Trophoblast cell (in vitro differentiated cells and primary cell): ENCODE results near the gene PHOX2A.

Source experiments
- DNase-seq, 2 donors: peaks; one replicate each; pipeline ENCODE4 v3.0.0-alpha.2; 2016
- H2AFZ ChIP-seq: 2 replicates; pipeline ENCODE4 v1.6.1; 2013; ENCODE audit warnings: low read length, moderate library complexity, mild to moderate bottlenecking; ENCODE audit not compliant: insufficient read depth, poor library complexity
- H2AK5ac ChIP-seq: 2 replicates; pipeline ENCODE4 v1.6.1; 2013; ENCODE audit warnings: mild to moderate bottlenecking, low read length
- H2BK120ac ChIP-seq: 2 replicates; pipeline ENCODE4 v1.6.1; 2013; ENCODE audit warnings: low read length, mild to moderate bottlenecking, moderate library complexity; ENCODE audit not compliant: insufficient read depth, poor library complexity
- H2BK12ac ChIP-seq: 2 replicates; pipeline ENCODE4 v1.6.1; 2013; ENCODE audit warnings: mild to moderate bottlenecking, low read length, moderate library complexity
- H2BK5ac ChIP-seq: 2 replicates; pipeline ENCODE4 v1.6.1; 2013; ENCODE audit warnings: low read length, low read depth, moderate library complexity, mild to moderate bottlenecking; ENCODE audit not compliant: poor library complexity
- H3K14ac ChIP-seq: 2 replicates; pipeline ENCODE4 v1.6.1; 2013; ENCODE audit warnings: mild to moderate bottlenecking, low read length
- H3K18ac ChIP-seq: 2 replicates; pipeline ENCODE4 v1.6.1; 2013; ENCODE audit warnings: mild to moderate bottlenecking, low read length
- H3K23ac ChIP-seq: 2 replicates; pipeline ENCODE4 v1.6.1; 2013; ENCODE audit warnings: low read length
- H3K27ac ChIP-seq: 2 replicates; pipeline ENCODE4 v1.5.1; 2013; ENCODE audit warnings: low read depth, mild to moderate bottlenecking, inconsistent platforms, low read length, moderate library complexity
- H3K27me3 ChIP-seq: 2 replicates; pipeline ENCODE4 v1.6.1; 2013; ENCODE audit warnings: inconsistent platforms, mild to moderate bottlenecking, low read length, moderate library complexity; ENCODE audit not compliant: insufficient read depth
- H3K36me3 ChIP-seq, 2 experiments: 1 replicate in 1 of 2; 2 replicates in 1 of 2; pipeline ENCODE4 v1.6.1; 2013; ENCODE audit warnings: low read length in 2 of 2, mild to moderate bottlenecking in 2 of 2, moderate library complexity in 1 of 2; ENCODE audit not compliant: insufficient read depth in 2 of 2, control insufficient read depth in 1 of 2
- H3K4ac ChIP-seq: 2 replicates; pipeline ENCODE4 v1.6.1; 2013; ENCODE audit warnings: low read depth, mild to moderate bottlenecking, low read length, moderate library complexity
- H3K4me1 ChIP-seq, 2 experiments: 1 replicate in 1 of 2; 2 replicates in 1 of 2; pipeline ENCODE4 v1.6.1; 2013; ENCODE audit warnings: low read length in 2 of 2, mild to moderate bottlenecking in 2 of 2, moderate library complexity in 1 of 2; ENCODE audit not compliant: insufficient read depth in 2 of 2, control insufficient read depth in 1 of 2
- H3K4me2 ChIP-seq: 2 replicates; pipeline ENCODE4 v1.6.1; 2013; ENCODE audit warnings: inconsistent platforms, mild to moderate bottlenecking, low read length, moderate library complexity
- H3K4me3 ChIP-seq: 2 replicates; pipeline ENCODE4 v1.5.1; 2013; ENCODE audit warnings: mild to moderate bottlenecking, low read depth, low read length, inconsistent platforms
- H3K79me1 ChIP-seq: one replicate; pipeline ENCODE4 v1.6.1; 2013; ENCODE audit warnings: low read length
- H3K79me2 ChIP-seq: 2 replicates; pipeline ENCODE4 v1.6.1; 2013; ENCODE audit warnings: low read length, mild to moderate bottlenecking; ENCODE audit not compliant: control insufficient read depth, insufficient read depth, poor library complexity
- H3K9ac ChIP-seq: 2 replicates; pipeline ENCODE4 v1.6.1; 2013; ENCODE audit warnings: mild to moderate bottlenecking, low read length
- H3K9me3 ChIP-seq: 2 replicates; pipeline ENCODE4 v1.6.1; 2013; ENCODE audit warnings: low read depth, mild to moderate bottlenecking, control low read depth, inconsistent platforms, low read length; ENCODE audit not compliant: insufficient read depth
- H4K12ac ChIP-seq: 2 replicates; pipeline ENCODE4 v1.6.1; 2013; ENCODE audit warnings: low read depth, mild to moderate bottlenecking, low read length, moderate library complexity
- H4K8ac ChIP-seq: 2 replicates; pipeline ENCODE4 v1.6.1; 2013; ENCODE audit warnings: low read depth, mild to moderate bottlenecking, low read length, moderate library complexity
- H4K91ac ChIP-seq: one replicate; pipeline ENCODE4 v1.6.1; 2013; ENCODE audit warnings: low read depth, mild to moderate bottlenecking, low read length, moderate library complexity
- WGBS: extraction: QIAGEN DNeasy Blood & Tissue Kit; methylation state at CpG from one replicate; pipeline ENCODE4 v1.1.7; 2013; ENCODE audit warnings: missing lambda C conversion rate; ENCODE audit not compliant: insufficient read length, insufficient coverage; ENCODE audit errors: extremely low coverage; 5-methylcytosine and 5-hydroxymethylcytosine counted together

Gene PHOX2A

GRCh38 chr11:72217841-72218240 is 26.1 kb downstream of the PHOX2A start:
- Histone ChIP-seq H3K9me3 (peaks cover 2% of the 10 kb centered on the region), H3K36me3 (no peaks in the 10 kb centered on the region), H2BK120ac (no peak overlapping the region), H2AFZ (no peak overlapping the region), H3K18ac (no peak overlapping the region), H3K14ac (no peak overlapping the region), H3K4me2 (no peak overlapping the region), H3K79me2 (no peaks in the 10 kb centered on the region), H3K27me3 (no peaks in the 10 kb centered on the region), H3K27ac (no peak overlapping the region), H2AK5ac (no peak overlapping the region), H4K91ac (no peak overlapping the region), H3K4ac (no peak overlapping the region), H4K8ac (no peak overlapping the region), H4K12ac (no peak overlapping the region), H3K4me3 (no peak overlapping the region), H3K23ac (no peak overlapping the region), H3K4me1 (peaks cover 11 to 12% of the 10 kb centered on the region in 2 experiments), H3K9ac (no peak overlapping the region), H3K79me1 (peaks cover 3% of the 10 kb centered on the region), H2BK12ac (no peak overlapping the region), H2BK5ac (no peak overlapping the region)
- no CpG with 5 or more reads among the region's 2 CpGs for WGBS
- DNase-seq: no peak

GRCh38 chr11:72216638-72217037 is 27.3 kb downstream of the PHOX2A start, which contains the start of gene FOLR2:
TSS of gene FOLR2 (plus strand) at chr11:72216794. CDS start at chr11:72218585, 1,791 bp downstream.
- Histone ChIP-seq H3K79me2 (no peaks in the 10 kb centered on the region), H4K12ac (no peak within 1 kb of the TSS), H4K8ac (no peak within 1 kb of the TSS), H3K79me1 (no peaks in the 10 kb centered on the region), H3K9me3 (peaks cover 2% of the 10 kb centered on the region), H2AK5ac (no peak within 1 kb of the TSS), H3K23ac (no peak within 1 kb of the TSS), H3K27ac (no peak within 1 kb of the TSS), H3K4me1 (peaks cover 2 to 3% of the 10 kb centered on the region in 2 experiments), H3K18ac (no peak within 1 kb of the TSS), H2BK120ac (no peak within 1 kb of the TSS), H3K4ac (no peak within 1 kb of the TSS), H2AFZ (no peak within 1 kb of the TSS), H2BK5ac (no peak within 1 kb of the TSS), H3K27me3 (no peaks in the 10 kb centered on the region), H3K4me3 (no peak within 1 kb of the TSS), H3K9ac (no peak within 1 kb of the TSS), H3K4me2 (no peak within 1 kb of the TSS), H4K91ac (no peak within 1 kb of the TSS), H3K36me3 (no peaks in the 10 kb centered on the region), H2BK12ac (no peak within 1 kb of the TSS), H3K14ac (no peak within 1 kb of the TSS)
- no peak for DNase-seq
- WGBS: no CpG with 5 or more reads among the region's 6 CpGs

GRCh38 chr11:72209101-72209500 is 34.9 kb downstream of the PHOX2A start:
- Histone ChIP-seq H3K23ac (no peak overlapping the region), H3K9me3 (peaks cover 1% of the 10 kb centered on the region), H3K4me2 (no peak overlapping the region), H3K14ac (no peak overlapping the region), H3K4me3 (no peak overlapping the region), H2BK5ac (no peak overlapping the region), H2AFZ (no peak overlapping the region), H4K12ac (no peak overlapping the region), H3K18ac (no peak overlapping the region), H3K4ac (no peak overlapping the region), H3K36me3 (no peaks in the 10 kb centered on the region), H3K9ac (no peak overlapping the region), H3K27me3 (no peaks in the 10 kb centered on the region), H3K4me1 (no peaks in the 10 kb centered on the region), H2AK5ac (no peak overlapping the region), H3K27ac (no peak overlapping the region), H2BK12ac (no peak overlapping the region), H2BK120ac (no peak overlapping the region), H3K79me2 (no peaks in the 10 kb centered on the region), H3K79me1 (no peaks in the 10 kb centered on the region), H4K8ac (no peak overlapping the region), H4K91ac (no peak overlapping the region)
- no CpG with 5 or more reads among the region's 4 CpGs for WGBS
- DNase-seq: no peak

- no CpG with 5 or more reads among the region's 3 CpGs for WGBS
- Histone ChIP-seq H2BK5ac (no peak overlapping the region), H3K18ac (no peak overlapping the region), H4K91ac (no peak overlapping the region), H3K27ac (no peak overlapping the region), H2AK5ac (no peak overlapping the region), H2BK120ac (no peak overlapping the region), H3K9ac (no peak overlapping the region), H3K4me3 (no peak overlapping the region), H3K14ac (no peak overlapping the region), H2BK12ac (no peak overlapping the region), H4K8ac (no peak overlapping the region), H3K4ac (no peak overlapping the region), H3K9me3 (peaks cover 1% of the 10 kb centered on the region), H3K79me1 (no peaks in the 10 kb centered on the region), H3K36me3 (no peaks in the 10 kb centered on the region), H3K4me2 (no peak overlapping the region), H3K4me1 (no peaks in the 10 kb centered on the region), H3K79me2 (no peaks in the 10 kb centered on the region), H3K27me3 (no peaks in the 10 kb centered on the region), H2AFZ (no peak overlapping the region), H4K12ac (no peak overlapping the region), H3K23ac (no peak overlapping the region)
- DNase-seq: no peak
Measured at GRCh38 chr11:72208281-72208680, 35.7 kb downstream of the PHOX2A start.
